H9 (cell line): ENCODE measurements around the gene PLPP2. TPM values are rescaled to one million over a fixed set of nuclear protein-coding genes. Genes with fewer than 3 reads are reported as not detected.

Experiments
- DNase-seq: peaks from one replicate; pipeline ENCODE4 v3.0.0-alpha.2; 2017
- H2AFZ ChIP-seq: one replicate; pipeline ENCODE4 v1.6.1; 2013; ENCODE audit warnings: mild to moderate bottlenecking, low read length, control low read depth, moderate library complexity
- H2AK5ac ChIP-seq: 2 replicates; pipeline ENCODE4 v1.6.1; 2013; ENCODE audit warnings: low read length, control low read depth, mixed read lengths; ENCODE audit not compliant: insufficient read length
- H2BK120ac ChIP-seq: one replicate; pipeline ENCODE4 v1.6.1; 2013; ENCODE audit warnings: low read depth, mild to moderate bottlenecking, low read length, control low read depth, inconsistent platforms; ENCODE audit not compliant: poor library complexity, severe bottlenecking
- H2BK12ac ChIP-seq: 2 replicates; pipeline ENCODE4 v1.6.1; 2013; ENCODE audit warnings: low read length, control low read depth, mixed read lengths, low read depth; ENCODE audit not compliant: insufficient read length
- H2BK15ac ChIP-seq: 2 replicates; pipeline ENCODE4 v1.6.1; 2013; ENCODE audit warnings: low read depth, low read length, control low read depth
- H2BK20ac ChIP-seq: one replicate; pipeline ENCODE4 v1.6.1; 2013; ENCODE audit warnings: low read depth, mild to moderate bottlenecking, low read length, control low read depth, inconsistent platforms; ENCODE audit not compliant: poor library complexity, severe bottlenecking
- H2BK5ac ChIP-seq: 2 replicates; pipeline ENCODE4 v1.6.1; 2013; ENCODE audit warnings: low read length, control low read depth, mixed read lengths; ENCODE audit not compliant: insufficient read length
- H3K14ac ChIP-seq: 2 replicates; pipeline ENCODE4 v1.6.1; 2013; ENCODE audit warnings: low read length, control low read depth; ENCODE audit not compliant: insufficient read depth
- H3K18ac ChIP-seq: 2 replicates; pipeline ENCODE4 v1.6.1; 2013; ENCODE audit warnings: low read depth, mild to moderate bottlenecking, mixed read lengths, low read length, control low read depth; ENCODE audit not compliant: insufficient read length
- H3K23ac ChIP-seq: 2 replicates; pipeline ENCODE4 v1.6.1; 2013; ENCODE audit warnings: low read length, control low read depth, mixed read lengths, low read depth; ENCODE audit not compliant: insufficient read length
- H3K23me2 ChIP-seq: 2 replicates; pipeline ENCODE4 v1.6.1; 2013; ENCODE audit warnings: low read depth, mild to moderate bottlenecking, mixed read lengths, low read length, control low read depth; ENCODE audit not compliant: insufficient read length, poor library complexity, severe bottlenecking
- H3K27ac ChIP-seq: 2 replicates; pipeline ENCODE4 v1.5.1; 2013; ENCODE audit warnings: low read length, control low read depth, mixed read lengths, low read depth; ENCODE audit not compliant: insufficient read length
- H3K27me3 ChIP-seq: 2 replicates; pipeline ENCODE4 v1.6.1; 2013; ENCODE audit warnings: low read length, control low read depth, inconsistent platforms; ENCODE audit not compliant: insufficient read depth
- H3K4ac ChIP-seq: 2 replicates; pipeline ENCODE4 v1.6.1; 2013; ENCODE audit warnings: low read depth, mild to moderate bottlenecking, control low read depth, inconsistent platforms, low read length, moderate library complexity
- H3K4me1 ChIP-seq: 2 replicates; pipeline ENCODE4 v1.6.1; 2013; ENCODE audit warnings: low read length, control low read depth, inconsistent platforms; ENCODE audit not compliant: insufficient read depth
- H3K4me2 ChIP-seq: 2 replicates; pipeline ENCODE4 v1.6.1; 2013; ENCODE audit warnings: low read length, control low read depth, mixed read lengths; ENCODE audit not compliant: insufficient read length, insufficient read depth
- H3K56ac ChIP-seq: 2 replicates; pipeline ENCODE4 v1.6.1; 2013; ENCODE audit warnings: low read depth, mild to moderate bottlenecking, mixed read lengths, low read length, control low read depth; ENCODE audit not compliant: insufficient read length
- H3K79me1 ChIP-seq: 2 replicates; pipeline ENCODE4 v1.6.1; 2013; ENCODE audit warnings: low read depth, mild to moderate bottlenecking, moderate library complexity, low read length, control low read depth, inconsistent platforms; ENCODE audit not compliant: insufficient read depth, poor library complexity, severe bottlenecking
- H3K79me2 ChIP-seq: 2 replicates; pipeline ENCODE4 v1.6.1; 2013; ENCODE audit warnings: low read length, control low read depth, inconsistent platforms; ENCODE audit not compliant: insufficient read depth
- H3K9ac ChIP-seq: 2 replicates; pipeline ENCODE4 v1.6.1; 2013; ENCODE audit warnings: low read length, control low read depth, mixed read lengths; ENCODE audit not compliant: insufficient read length; ENCODE audit errors: extremely low read depth
- H3K9me3 ChIP-seq: one replicate; pipeline ENCODE4 v1.6.1; 2013; ENCODE audit warnings: low read depth, low read length, inconsistent platforms; ENCODE audit not compliant: control insufficient read depth
- H3T11ph ChIP-seq: one replicate; pipeline ENCODE4 v1.6.1; 2013; ENCODE audit warnings: mild to moderate bottlenecking, low read length, control low read depth, inconsistent platforms
- H4K20me1 ChIP-seq: one replicate; pipeline ENCODE4 v1.6.1; 2013; ENCODE audit not compliant: control insufficient read depth, insufficient read length, insufficient read depth
- H4K5ac ChIP-seq: 2 replicates; pipeline ENCODE4 v1.6.1; 2013; ENCODE audit warnings: low read depth, mild to moderate bottlenecking, mixed read lengths, low read length, control low read depth; ENCODE audit not compliant: insufficient read length
- H4K8ac ChIP-seq: replicated peaks from 2 replicates; pipeline ENCODE4 v1.6.1; 2013; ENCODE audit warnings: low read length, control low read depth, mixed read lengths, low read depth; ENCODE audit not compliant: insufficient read length
- H4K91ac ChIP-seq: 2 replicates; pipeline ENCODE4 v1.6.1; 2013; ENCODE audit warnings: low read depth, mild to moderate bottlenecking, moderate library complexity, mixed read lengths, low read length, control low read depth; ENCODE audit not compliant: insufficient read length
- H3K27ac Mint-ChIP-seq, 3 experiments: 2 replicates in 2 of 3; 3 replicates in 1 of 3; pipeline ENCODE4 v1.8.0; 2020 to 2021; ENCODE audit warnings: mixed read lengths in 3 of 3, mild to moderate bottlenecking in 1 of 3, moderate library complexity in 1 of 3
- H3K27me3 Mint-ChIP-seq: 2 replicates; pipeline ENCODE4 v1.8.0; 2021; ENCODE audit warnings: low read depth, mild to moderate bottlenecking, moderate library complexity, mixed read lengths
- H3K36me3 Mint-ChIP-seq, 3 experiments: 2 replicates in 2 of 3; 3 replicates in 1 of 3; pipeline ENCODE4 v1.8.0; 2020 to 2021; ENCODE audit warnings: low read depth in 3 of 3, mixed read lengths in 3 of 3; ENCODE audit not compliant: insufficient read depth in 1 of 3
- H3K4me1 Mint-ChIP-seq, 2 experiments: 2 replicates each; pipeline ENCODE4 v1.8.0; 2020; ENCODE audit warnings: mixed read lengths in 2 of 2
- H3K4me3 Mint-ChIP-seq, 2 experiments: 2 replicates in 1 of 2; 3 replicates in 1 of 2; pipeline ENCODE4 v1.8.0; 2020 to 2021; ENCODE audit warnings: mild to moderate bottlenecking in 2 of 2, mixed read lengths in 2 of 2, moderate library complexity in 1 of 2
- H3K9me3 Mint-ChIP-seq, 2 experiments: 2 replicates in 1 of 2; 3 replicates in 1 of 2; pipeline ENCODE4 v1.8.0; 2020; ENCODE audit warnings: mild to moderate bottlenecking in 2 of 2, mixed read lengths in 2 of 2, moderate library complexity in 1 of 2
- WGBS: extraction: QIAGEN DNeasy Blood & Tissue Kit; methylation state at CpG from one replicate; pipeline ENCODE4 v1.1.7; 2013; ENCODE audit warnings: missing lambda C conversion rate, low lambda C conversion rate, mixed read lengths; ENCODE audit not compliant: insufficient read length; ENCODE audit errors: extremely low coverage; 5-methylcytosine and 5-hydroxymethylcytosine counted together
- total RNA-seq: library from RNA; stranded (reverse); gene quantifications from 2 replicates; pipeline ENCODE4 v1.2.1, GENCODE V29; 2021
- TF ChIP-seq, protein P1 (sequence below): fragments of 200-600 bp; sonication (generic); conservative IDR thresholded peaks from 3 replicates; pipeline ENCODE4 v1.8.0; 2021; ENCODE audit warnings: antibody characterized with exemption, mild to moderate bottlenecking

Gene PLPP2
- total RNA-seq, 1 experiment from 2014 or later: 143 TPM

DNA sequence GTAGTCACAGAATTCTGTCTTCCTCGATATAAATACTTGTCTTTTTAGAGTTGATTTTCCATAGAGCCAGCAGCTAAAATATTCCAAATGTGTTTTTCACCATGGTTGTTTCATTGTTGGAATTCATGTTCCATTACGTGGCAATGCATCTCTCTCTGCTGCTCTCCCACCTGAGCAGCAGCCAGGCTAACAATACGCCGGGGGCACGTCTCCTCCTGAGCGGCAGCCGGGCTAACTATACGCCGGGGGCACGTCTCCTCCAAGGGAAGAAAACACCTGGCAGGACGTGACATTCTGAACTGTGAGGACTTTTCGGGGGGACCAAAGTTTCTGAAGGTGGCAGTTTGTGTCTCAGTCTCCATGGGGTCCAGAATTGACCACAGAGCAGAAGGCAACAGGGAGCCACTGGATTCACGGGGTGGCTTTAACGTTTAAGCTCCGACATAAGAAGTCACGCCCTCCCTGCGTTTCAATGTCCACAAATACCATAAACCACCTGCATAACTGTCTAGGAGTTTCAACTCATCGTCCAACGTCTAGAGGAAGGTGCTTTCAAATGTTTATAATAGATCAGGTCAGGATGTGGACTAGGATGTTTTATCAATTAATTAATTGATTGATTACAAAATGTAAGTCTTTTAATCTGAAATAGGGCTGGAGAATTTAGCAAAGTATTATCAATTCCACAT, 15.1 kb downstream of the PLPP2 start:
- Histone ChIP-seq H2AFZ (no peak overlapping the region), H3K9ac (no peak overlapping the region), H3K14ac (no peak overlapping the region), H2BK120ac (no peak overlapping the region), H2BK20ac (no peak overlapping the region), H3K23me2 (no peaks in the 10 kb centered on the region), H2AK5ac (no peak overlapping the region), H4K8ac (no peak overlapping the region), H3K4me2 (no peak overlapping the region), H3K56ac (no peak overlapping the region), H3T11ph (no peak overlapping the region), H2BK15ac (no peak overlapping the region), H3K79me2 (no peaks in the 10 kb centered on the region), H3K23ac (no peak overlapping the region), H3K79me1 (no peaks in the 10 kb centered on the region), H3K27me3 (no peaks in the 10 kb centered on the region), H4K20me1 (no peaks in the 10 kb centered on the region), H2BK12ac (no peak overlapping the region), H2BK5ac (no peak overlapping the region), H3K9me3 (no peaks in the 10 kb centered on the region), H3K4ac (no peak overlapping the region), H3K4me1 (peaks cover 5% of the 10 kb centered on the region), H4K5ac (no peak overlapping the region), H3K27ac (no peak overlapping the region), H4K91ac (no peak overlapping the region), H3K18ac (no peak overlapping the region)
- no peak for DNase-seq
- WGBS: no CpG with 5 or more reads among the region's 19 CpGs
- no peak overlapping the region; a peak in 1 of 7 replicates for H3K27ac Mint-ChIP-seq
- peaks cover 0 to 2% of the 10 kb centered on the region in 2 experiments; a peak in 2 of 5 replicates for H3K9me3 Mint-ChIP-seq
- TF ChIP-seq, protein P1, sequence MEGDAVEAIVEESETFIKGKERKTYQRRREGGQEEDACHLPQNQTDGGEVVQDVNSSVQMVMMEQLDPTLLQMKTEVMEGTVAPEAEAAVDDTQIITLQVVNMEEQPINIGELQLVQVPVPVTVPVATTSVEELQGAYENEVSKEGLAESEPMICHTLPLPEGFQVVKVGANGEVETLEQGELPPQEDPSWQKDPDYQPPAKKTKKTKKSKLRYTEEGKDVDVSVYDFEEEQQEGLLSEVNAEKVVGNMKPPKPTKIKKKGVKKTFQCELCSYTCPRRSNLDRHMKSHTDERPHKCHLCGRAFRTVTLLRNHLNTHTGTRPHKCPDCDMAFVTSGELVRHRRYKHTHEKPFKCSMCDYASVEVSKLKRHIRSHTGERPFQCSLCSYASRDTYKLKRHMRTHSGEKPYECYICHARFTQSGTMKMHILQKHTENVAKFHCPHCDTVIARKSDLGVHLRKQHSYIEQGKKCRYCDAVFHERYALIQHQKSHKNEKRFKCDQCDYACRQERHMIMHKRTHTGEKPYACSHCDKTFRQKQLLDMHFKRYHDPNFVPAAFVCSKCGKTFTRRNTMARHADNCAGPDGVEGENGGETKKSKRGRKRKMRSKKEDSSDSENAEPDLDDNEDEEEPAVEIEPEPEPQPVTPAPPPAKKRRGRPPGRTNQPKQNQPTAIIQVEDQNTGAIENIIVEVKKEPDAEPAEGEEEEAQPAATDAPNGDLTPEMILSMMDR: no peak
- H3K4me3 Mint-ChIP-seq: no peak overlapping the region
- peaks cover 6% of the 10 kb centered on the region for H3K27me3 Mint-ChIP-seq
- H3K4me1 Mint-ChIP-seq: peaks cover 12 to 19% of the 10 kb centered on the region in 2 experiments
- peaks cover 7 to 28% (median 17%) of the 10 kb centered on the region in 3 experiments for H3K36me3 Mint-ChIP-seq
